Smooth muscle cell (in vitro differentiated cells): ENCODE measurements around the gene USP2. TPM values are rescaled to one million over a fixed set of nuclear protein-coding genes. Genes with fewer than 3 reads are reported as not detected.

ENCODE experiments used
- DNase-seq: peaks from one replicate; lab custom pipeline; 2025; ENCODE audit not compliant: unreplicated experiment; lab: John Stamatoyannopoulos, UW
- H2AFZ ChIP-seq: fragments of 200-600 bp; sonication (generic); 2 replicates; pipeline ENCODE4 v1.6.0; 2016; ENCODE audit warnings: antibody characterized with exemption, low read depth, mild to moderate bottlenecking
- H3F3A ChIP-seq: fragments of 200-600 bp; sonication (generic); 2 replicates; pipeline ENCODE4 v1.6.0; 2017; ENCODE audit warnings: antibody characterized with exemption, low read depth
- H3K27ac ChIP-seq: fragments of 200-600 bp; sonication (generic); 2 replicates; pipeline ENCODE4 v1.5.1; 2016; ENCODE audit warnings: low read depth, mild to moderate bottlenecking
- H3K27me3 ChIP-seq: fragments of 200-600 bp; sonication (generic); 2 replicates; pipeline ENCODE4 v1.6.1; 2016; ENCODE audit warnings: low read depth, mild to moderate bottlenecking
- H3K36me3 ChIP-seq: fragments of 200-600 bp; sonication (generic); 2 replicates; pipeline ENCODE4 v1.5.1; 2016; ENCODE audit warnings: low read depth
- H3K4me1 ChIP-seq: fragments of 200-600 bp; sonication (generic); 2 replicates; pipeline ENCODE4 v1.5.1; 2016; ENCODE audit warnings: low read depth
- H3K4me2 ChIP-seq: fragments of 200-600 bp; sonication (generic); 2 replicates; pipeline ENCODE4 v1.6.0; 2016; ENCODE audit warnings: mild to moderate bottlenecking
- H3K4me3 ChIP-seq: fragments of 200-600 bp; sonication (generic); 2 replicates; pipeline ENCODE4 v1.5.1; 2016; ENCODE audit warnings: mild to moderate bottlenecking
- H3K79me2 ChIP-seq: fragments of 200-600 bp; sonication (generic); 2 replicates; pipeline ENCODE4 v1.6.0; 2016; ENCODE audit warnings: low read depth, mild to moderate bottlenecking
- H3K9ac ChIP-seq: fragments of 200-600 bp; sonication (generic); 2 replicates; pipeline ENCODE4 v1.6.0; 2016; ENCODE audit warnings: low read depth
- H3K9me3 ChIP-seq: fragments of 200-600 bp; sonication (generic); replicated peaks from 2 replicates; pipeline ENCODE4 v1.5.1; 2016; ENCODE audit warnings: low read depth
- H4K20me1 ChIP-seq: fragments of 200-600 bp; sonication (generic); 2 replicates; pipeline ENCODE4 v1.6.0; 2016; ENCODE audit warnings: low read depth
- WGBS: methylation state at CpG from one replicate; pipeline ENCODE4 v1.1.7; 2016; ENCODE audit warnings: low lambda C conversion rate; 5-methylcytosine and 5-hydroxymethylcytosine counted together
- polyA plus RNA-seq: library from polyadenylated mRNA; unstranded; fragments of >200 nt; fragmentation: Nextera tagmentation; extraction: Ambion mirVana; gene quantifications from 2 replicates; pipeline ENCODE4 v1.2.1, GENCODE V29; 2016
- total RNA-seq: library from RNA; depleted of rRNA; stranded (reverse); fragments of >200 nt; gene quantifications from 2 replicates; pipeline ENCODE4 v1.2.3, GENCODE V29; 2014
- TF ChIP-seq, protein P1 (sequence below): fragments of 200-600 bp; sonication (generic); IDR thresholded peaks from 2 replicates; pipeline ENCODE4 v1.5.1; 2017; ENCODE audit warnings: borderline replicate concordance, mild to moderate bottlenecking, antibody characterized with exemption; ENCODE audit not compliant: insufficient read depth, poor library complexity, severe bottlenecking

Gene USP2
- total and polyA plus RNA-seq, 2 experiments from 2014 or later = 0.25 to 1.4 TPM

DNA sequence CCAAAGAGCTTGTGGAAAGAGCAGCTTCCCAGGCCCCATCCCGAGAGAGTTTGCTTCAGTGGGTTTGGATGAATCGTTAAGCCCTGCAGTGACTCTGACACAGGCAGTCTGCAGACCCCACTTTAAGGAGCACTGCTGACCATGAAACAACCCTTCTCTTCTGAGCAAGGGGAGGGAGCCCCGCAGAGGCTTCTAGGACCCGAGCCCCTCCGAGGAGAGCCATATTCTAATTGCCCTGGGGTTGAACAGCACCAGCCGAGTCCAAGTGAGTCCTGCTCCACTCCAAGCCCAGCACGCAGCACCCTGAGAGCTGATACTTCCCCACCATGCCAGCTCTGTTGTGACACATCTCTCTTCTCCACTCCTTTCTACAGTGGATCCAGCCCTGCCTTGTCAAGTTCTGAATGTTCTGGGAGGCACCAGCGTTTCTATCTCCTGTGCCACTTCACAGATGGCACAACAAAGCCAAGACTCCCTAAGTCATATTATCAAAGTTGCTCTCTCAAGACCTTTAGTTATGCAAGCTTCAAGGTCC lies 10.4 kb downstream of the USP2 start:
- no peaks in the 10 kb centered on the region for H3K9me3 ChIP-seq
- H2AFZ ChIP-seq = no peak overlapping the region
- no peaks in the 10 kb centered on the region for H3K79me2 ChIP-seq
- no peaks in the 10 kb centered on the region for H3K27me3 ChIP-seq
- TF ChIP-seq, protein P1, sequence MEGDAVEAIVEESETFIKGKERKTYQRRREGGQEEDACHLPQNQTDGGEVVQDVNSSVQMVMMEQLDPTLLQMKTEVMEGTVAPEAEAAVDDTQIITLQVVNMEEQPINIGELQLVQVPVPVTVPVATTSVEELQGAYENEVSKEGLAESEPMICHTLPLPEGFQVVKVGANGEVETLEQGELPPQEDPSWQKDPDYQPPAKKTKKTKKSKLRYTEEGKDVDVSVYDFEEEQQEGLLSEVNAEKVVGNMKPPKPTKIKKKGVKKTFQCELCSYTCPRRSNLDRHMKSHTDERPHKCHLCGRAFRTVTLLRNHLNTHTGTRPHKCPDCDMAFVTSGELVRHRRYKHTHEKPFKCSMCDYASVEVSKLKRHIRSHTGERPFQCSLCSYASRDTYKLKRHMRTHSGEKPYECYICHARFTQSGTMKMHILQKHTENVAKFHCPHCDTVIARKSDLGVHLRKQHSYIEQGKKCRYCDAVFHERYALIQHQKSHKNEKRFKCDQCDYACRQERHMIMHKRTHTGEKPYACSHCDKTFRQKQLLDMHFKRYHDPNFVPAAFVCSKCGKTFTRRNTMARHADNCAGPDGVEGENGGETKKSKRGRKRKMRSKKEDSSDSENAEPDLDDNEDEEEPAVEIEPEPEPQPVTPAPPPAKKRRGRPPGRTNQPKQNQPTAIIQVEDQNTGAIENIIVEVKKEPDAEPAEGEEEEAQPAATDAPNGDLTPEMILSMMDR = no peak
- H3K4me3 ChIP-seq = no peak overlapping the region
- WGBS = 79% methylated on average over 8 of the region's 8 CpGs
- H3K27ac ChIP-seq = no peak overlapping the region
- DNase-seq = no peak
- H3K36me3 ChIP-seq = no peaks in the 10 kb centered on the region
- no peak overlapping the region for H3K9ac ChIP-seq
- H3K4me2 ChIP-seq = no peak overlapping the region
- no peaks in the 10 kb centered on the region for H4K20me1 ChIP-seq
- H3F3A ChIP-seq = no peaks in the 10 kb centered on the region
- peaks cover 26% of the 10 kb centered on the region for H3K4me1 ChIP-seq

DNA sequence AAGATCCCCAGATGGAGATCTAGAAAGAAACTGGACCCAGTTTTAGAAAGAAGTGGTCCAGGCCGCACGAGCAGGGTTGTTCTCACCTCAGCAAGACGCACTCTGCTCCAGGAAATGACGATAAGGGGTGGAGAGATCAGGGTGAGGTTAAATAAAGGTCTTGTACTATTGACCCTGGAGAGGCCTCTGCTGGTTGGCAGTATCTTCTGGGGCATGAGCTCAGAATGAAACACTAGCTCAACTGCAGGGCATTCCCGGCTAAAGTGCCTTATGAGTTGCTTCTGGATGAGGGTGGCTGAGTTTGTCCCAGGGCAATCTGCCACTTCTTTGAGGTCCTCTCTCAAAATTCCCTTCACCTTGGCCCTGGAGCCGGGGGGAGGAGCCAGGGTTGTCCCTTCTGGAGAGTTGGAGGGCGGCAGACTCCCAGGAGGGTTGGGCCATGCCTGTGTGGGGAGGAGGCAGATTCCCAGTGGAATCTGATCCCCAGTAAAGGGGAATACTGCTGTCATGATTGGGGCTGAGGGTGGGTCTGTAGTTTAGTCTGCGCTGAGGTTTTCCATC lies 10.9 kb downstream of the USP2 start:
- Histone ChIP-seq H3K4me1 (peaks cover 21% of the 10 kb centered on the region), H3K4me2 (no peak overlapping the region), H3K79me2 (no peaks in the 10 kb centered on the region), H3K9me3 (no peaks in the 10 kb centered on the region), H3K4me3 (no peak overlapping the region), H3K27ac (no peak overlapping the region), H4K20me1 (no peaks in the 10 kb centered on the region), H2AFZ (no peak overlapping the region), H3K36me3 (no peaks in the 10 kb centered on the region), H3K27me3 (no peaks in the 10 kb centered on the region), H3F3A (no peaks in the 10 kb centered on the region), H3K9ac (no peak overlapping the region)
- WGBS = 83% methylated on average over 8 of the region's 8 CpGs
- no peak for DNase-seq
- TF ChIP-seq, protein P1 = no peak

DNA sequence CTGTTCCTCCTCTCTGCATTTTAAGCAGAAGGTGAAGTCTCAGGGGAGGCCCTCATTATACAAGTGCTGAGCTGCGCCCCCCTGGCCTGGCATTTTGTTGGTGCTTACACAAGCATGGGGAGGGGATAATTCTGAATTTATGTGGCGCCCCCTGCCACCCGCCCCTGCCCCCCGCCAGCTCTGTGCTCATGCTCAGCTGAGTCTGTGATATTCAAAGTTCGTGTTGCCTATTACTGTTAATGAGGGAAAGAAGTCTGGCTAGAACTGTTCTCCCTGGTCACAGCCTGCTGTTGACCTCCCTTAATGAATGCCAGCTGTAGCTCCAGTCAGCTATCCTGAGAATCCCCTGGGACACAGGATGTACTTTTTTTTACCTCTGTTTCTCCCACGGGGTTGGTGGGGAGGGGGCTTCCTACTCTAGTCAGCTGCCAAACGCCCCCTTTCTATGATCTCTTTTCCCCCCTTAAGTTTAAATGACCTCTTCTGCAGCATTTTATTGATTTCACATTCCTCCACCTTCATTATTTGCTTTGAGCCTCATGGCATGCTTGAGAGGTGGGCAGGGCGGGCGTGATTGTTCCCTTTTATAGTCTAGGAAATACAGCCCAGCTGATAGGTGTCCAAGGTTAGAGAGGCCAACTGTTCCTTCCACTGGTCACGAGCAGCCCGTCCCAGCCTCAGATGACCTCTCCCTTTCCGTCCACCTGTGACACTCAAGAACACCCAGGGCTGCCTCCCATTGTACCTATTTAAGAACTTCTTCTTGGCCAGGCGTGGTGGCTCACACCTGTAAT lies 12.2 kb downstream of the USP2 start:
- Histone ChIP-seq H3K36me3 (no peaks in the 10 kb centered on the region), H3K4me3 (no peak overlapping the region), H3F3A (no peaks in the 10 kb centered on the region), H3K79me2 (no peaks in the 10 kb centered on the region), H3K4me1 (peaks cover 13% of the 10 kb centered on the region), H3K9ac (no peak overlapping the region), H3K4me2 (no peak overlapping the region), H4K20me1 (no peaks in the 10 kb centered on the region), H3K27ac (no peak overlapping the region), H2AFZ (no peak overlapping the region), H3K9me3 (no peaks in the 10 kb centered on the region), H3K27me3 (no peaks in the 10 kb centered on the region)
- WGBS = 83% methylated on average over 10 of the region's 13 CpGs
- TF ChIP-seq, protein P1 = no peak
- DNase-seq = no peak
